ENCODE results near the gene CCDC63. TPM values are rescaled to one million over a fixed set of nuclear protein-coding genes. Genes with fewer than 3 reads are reported as not detected.

The CCDC63 gene
- total and polyA plus RNA-seq, 2 of the 13 experiments (the other 11 are each of a cell fraction or from before 2014, with no cell fraction given), result not detected

DNA sequence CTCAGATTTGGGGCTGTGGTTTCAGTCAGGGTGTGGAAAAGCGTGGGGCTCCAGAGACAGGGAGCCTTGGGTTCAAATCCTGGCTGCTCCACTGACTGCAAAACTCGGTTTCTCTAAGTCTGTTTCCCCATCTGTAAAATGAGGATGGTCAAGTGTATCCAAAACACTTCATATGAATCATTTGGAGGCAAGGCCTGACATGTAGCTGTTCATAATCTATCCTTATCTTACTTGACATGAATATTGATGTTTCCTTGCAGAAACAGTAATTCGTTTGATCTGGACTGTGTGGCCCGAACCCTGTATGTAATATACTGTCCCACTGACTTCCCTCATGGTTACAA, 1.5 kb upstream of the CCDC63 start:
- Histone ChIP-seq H3K4me1 (ENCODE audit: insufficient read depth, low read length) (peaks cover 12% of the 10 kb centered on the region), H3K4me3 (replicated peaks in 1 of 3; ENCODE audit: insufficient read depth in 1 of 3, low read depth in 2 of 3, low read length in 3 of 3) (no peak overlapping the region), H3K27me3 (ENCODE audit: control insufficient read depth in 1 of 2, insufficient read depth in 2 of 2, low read length in 2 of 2) (peaks cover 7 to 45% of the 10 kb centered on the region in 2 experiments; a peak in 4 of 5 replicates), H3K27ac (ENCODE audit: extremely low read length, insufficient read depth, low read length) (no peak overlapping the region), H3K79me2 (ENCODE audit: insufficient read depth, low read length) (no peaks in the 10 kb centered on the region), H3K9me3 (ENCODE audit: low read length) (no peaks in the 10 kb centered on the region), H3K36me3 (replicated peaks in 1 of 2; ENCODE audit: control insufficient read depth in 1 of 2, insufficient read depth in 2 of 2, low read length in 2 of 2) (no peaks in the 10 kb centered on the region), H4K20me1 (ENCODE audit: insufficient read depth, low read length) (no peaks in the 10 kb centered on the region), H3K4me2 (ENCODE audit: low read depth, low read length) (no peak overlapping the region), H3K9ac (ENCODE audit: insufficient read depth, low read depth, low read length) (no peak overlapping the region), H2AFZ (ENCODE audit: low read length) (no peak overlapping the region)
- no TSS peak for BruUV-seq (replicated peaks)
- TF ChIP-seq ZNF839 (CRISPR knock-in tag; IDR thresholded peaks at IDR 0.05; ENCODE audit: borderline replicate concordance) (no peak), KDM5A (IDR thresholded peaks at IDR 0.05; ENCODE audit: borderline replicate concordance, low read length) (no peak), CHD2 (IDR thresholded peaks at IDR 0.05; ENCODE audit: low read depth, low read length) (no peak), ZSCAN21 (CRISPR knock-in tag; IDR thresholded peaks at IDR 0.05; ENCODE audit: borderline replicate concordance) (no peak), MTA3 (CRISPR knock-in tag; IDR thresholded peaks at IDR 0.05) (no peak), ZNF24 (IDR thresholded peaks at IDR 0.05) (no peak), ATF7-NPFF (CRISPR knock-in tag; IDR thresholded peaks at IDR 0.05; ENCODE audit: low read depth) (no peak), RBM39 (IDR thresholded peaks at IDR 0.05; ENCODE audit: low read depth, low read length, poor library complexity, severe bottlenecking) (no peak), SUZ12 (IDR thresholded peaks at IDR 0.05; ENCODE audit: low read depth, low read length) (no peak), ZFX (CRISPR knock-in tag; IDR thresholded peaks at IDR 0.05; ENCODE audit: low read depth) (no peak), ZNF362 (CRISPR knock-in tag; IDR thresholded peaks at IDR 0.05; ENCODE audit: borderline replicate concordance) (no peak), ATF6 (CRISPR knock-in tag; conservative IDR thresholded peaks at IDR 0.05) (no peak), AHR (CRISPR knock-in tag; IDR thresholded peaks at IDR 0.05) (no peak), KDM5B (CRISPR knock-in tag; IDR thresholded peaks at IDR 0.05; ENCODE audit: borderline replicate concordance) (no peak), NPAS2 (CRISPR knock-in tag; IDR thresholded peaks at IDR 0.05; ENCODE audit: borderline replicate concordance) (no peak), SMARCE1 (IDR thresholded peaks at IDR 0.05; ENCODE audit: borderline replicate concordance) (no peak), EED (CRISPR knock-in tag; IDR thresholded peaks at IDR 0.05) (no peak)
- TF ChIP-seq, protein P1, sequence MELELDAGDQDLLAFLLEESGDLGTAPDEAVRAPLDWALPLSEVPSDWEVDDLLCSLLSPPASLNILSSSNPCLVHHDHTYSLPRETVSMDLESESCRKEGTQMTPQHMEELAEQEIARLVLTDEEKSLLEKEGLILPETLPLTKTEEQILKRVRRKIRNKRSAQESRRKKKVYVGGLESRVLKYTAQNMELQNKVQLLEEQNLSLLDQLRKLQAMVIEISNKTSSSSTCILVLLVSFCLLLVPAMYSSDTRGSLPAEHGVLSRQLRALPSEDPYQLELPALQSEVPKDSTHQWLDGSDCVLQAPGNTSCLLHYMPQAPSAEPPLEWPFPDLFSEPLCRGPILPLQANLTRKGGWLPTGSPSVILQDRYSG (CRISPR knock-in tag; IDR thresholded peaks at IDR 0.05), result no peak
- FAIRE-seq (no peak), ATAC-seq (no peak), DNase-seq (ENCODE audit: low spot score) (no peak)
- intact Hi-C loops (cut with micrococcal nuclease; ENCODE audit: unreplicated experiment), result no loop called here
- ChIA-PET POLR2A (no interaction called here), CTCF (ENCODE audit: low intra/inter-chr PET ratio, low total read pairs) (no interaction called here)
- in situ Hi-C loops (cut with HindIII; ENCODE audit: extremely low pct_ligation_motif_present, low pct_unique_long_range_greater_than_20kb), result no loop called here
- 27% methylated on average over 3 of the region's 4 CpGs for WGBS (ENCODE audit: low lambda C conversion rate)

All from HepG2 (cell line).